Tibial nerve (tissue), 4 donors: Measurements from ENCODE around the gene COX11.

Experiments
- EP300 ChIP-seq, 2 donors: sonication (generic); formaldehyde crosslinking; IDR thresholded peaks; one replicate each; pipeline ENCODE4 v1.6.1; 2017; ENCODE audit warnings: antibody characterized with exemption in 2 of 2, mild to moderate bottlenecking in 1 of 2
- POLR2A ChIP-seq, 2 donors: fragments of 450-650 bp; IDR thresholded peaks; one replicate each; pipeline ENCODE4 v1.6.1; 2017; ENCODE audit warnings: antibody characterized with exemption in 2 of 2, mild to moderate bottlenecking in 2 of 2, moderate library complexity in 2 of 2
- TF ChIP-seq, protein P1 (sequence below), 5 experiments: fragments of 200-600 bp in 3 of 5; fragments of 450-650 bp in 2 of 5; sonication (generic) in 3 of 5; IDR thresholded peaks; one replicate each; pipeline ENCODE4 v1.5.1; 2016 to 2019; ENCODE audit warnings: antibody characterized with exemption in 5 of 5, mild to moderate bottlenecking in 3 of 5, moderate library complexity in 2 of 5

DNA sequence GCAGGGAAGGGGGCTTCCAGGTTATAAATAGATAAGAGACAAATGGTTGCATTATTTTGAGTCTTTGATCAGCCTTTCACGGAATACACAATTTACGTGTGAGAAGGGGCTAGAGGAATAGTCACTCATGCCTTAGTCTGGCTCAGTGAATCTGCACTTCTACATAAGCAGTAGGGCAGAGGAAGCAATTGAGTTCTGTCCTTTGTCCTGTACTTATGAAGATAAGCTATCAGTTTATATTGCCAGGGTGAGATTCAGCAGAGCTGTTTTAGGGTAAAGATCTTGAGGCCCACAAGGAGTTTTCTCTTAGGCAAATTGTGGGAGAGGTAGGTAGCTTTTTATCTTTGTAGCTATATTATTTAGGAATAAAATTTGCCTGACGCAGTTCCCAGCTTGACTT lies 34.5 kb downstream of the COX11 start:
- TF ChIP-seq, protein P1, sequence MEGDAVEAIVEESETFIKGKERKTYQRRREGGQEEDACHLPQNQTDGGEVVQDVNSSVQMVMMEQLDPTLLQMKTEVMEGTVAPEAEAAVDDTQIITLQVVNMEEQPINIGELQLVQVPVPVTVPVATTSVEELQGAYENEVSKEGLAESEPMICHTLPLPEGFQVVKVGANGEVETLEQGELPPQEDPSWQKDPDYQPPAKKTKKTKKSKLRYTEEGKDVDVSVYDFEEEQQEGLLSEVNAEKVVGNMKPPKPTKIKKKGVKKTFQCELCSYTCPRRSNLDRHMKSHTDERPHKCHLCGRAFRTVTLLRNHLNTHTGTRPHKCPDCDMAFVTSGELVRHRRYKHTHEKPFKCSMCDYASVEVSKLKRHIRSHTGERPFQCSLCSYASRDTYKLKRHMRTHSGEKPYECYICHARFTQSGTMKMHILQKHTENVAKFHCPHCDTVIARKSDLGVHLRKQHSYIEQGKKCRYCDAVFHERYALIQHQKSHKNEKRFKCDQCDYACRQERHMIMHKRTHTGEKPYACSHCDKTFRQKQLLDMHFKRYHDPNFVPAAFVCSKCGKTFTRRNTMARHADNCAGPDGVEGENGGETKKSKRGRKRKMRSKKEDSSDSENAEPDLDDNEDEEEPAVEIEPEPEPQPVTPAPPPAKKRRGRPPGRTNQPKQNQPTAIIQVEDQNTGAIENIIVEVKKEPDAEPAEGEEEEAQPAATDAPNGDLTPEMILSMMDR (IDR thresholded peaks at IDR 0.05), result no peak
- TF ChIP-seq POLR2A (IDR thresholded peaks at IDR 0.05) (no peak), EP300 (IDR thresholded peaks at IDR 0.05) (no peak)
